ENCODE data around the gene CDC42BPA.
"Not testable (repeated sequence)": the region's sequence is repeated elsewhere in the genome, so short reads cannot be mapped to it uniquely, and the experiment has no call there.

CDC42BPA gene

DNA sequence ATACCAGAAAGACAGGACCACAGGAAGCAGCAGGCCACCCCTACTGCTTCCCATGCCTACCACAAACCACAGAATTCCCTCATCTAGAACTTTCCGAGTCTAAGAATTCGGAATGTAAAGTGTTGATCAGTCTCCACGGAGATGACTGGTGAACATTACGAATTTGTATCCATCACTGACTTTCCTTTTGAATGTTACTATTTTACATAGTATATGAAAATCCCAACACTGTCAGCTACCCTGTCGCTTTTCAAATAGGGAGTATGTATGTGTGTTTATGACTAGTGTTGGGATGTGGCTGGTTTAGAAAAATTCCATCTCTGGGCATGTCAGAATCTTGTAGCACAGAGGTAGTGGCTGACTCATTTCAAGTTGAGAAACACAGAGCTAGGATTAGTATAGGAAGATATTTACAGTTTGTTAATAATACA is 260.0 kb downstream of the CDC42BPA start:
- DNase-seq, result no peak

DNA sequence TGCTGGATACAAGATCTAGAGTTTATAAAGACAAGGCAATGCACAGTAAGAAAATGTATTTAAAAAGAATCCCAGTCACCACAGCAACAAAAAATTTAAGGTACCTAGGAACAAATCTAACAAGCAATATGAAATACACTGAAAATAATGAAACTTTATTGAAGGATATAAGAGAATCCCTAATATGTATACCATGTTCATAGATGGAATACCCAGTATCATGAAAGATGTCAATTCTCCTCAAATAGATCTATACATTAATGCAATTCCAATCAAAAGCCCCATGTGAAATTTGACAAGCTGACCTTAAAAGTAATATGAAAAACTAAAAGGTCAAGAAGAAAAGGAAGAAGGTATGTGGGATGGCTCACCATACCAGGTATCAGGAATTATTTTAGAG is 269.0 kb downstream of the CDC42BPA start:
- DNase-seq, result no peak

DNA sequence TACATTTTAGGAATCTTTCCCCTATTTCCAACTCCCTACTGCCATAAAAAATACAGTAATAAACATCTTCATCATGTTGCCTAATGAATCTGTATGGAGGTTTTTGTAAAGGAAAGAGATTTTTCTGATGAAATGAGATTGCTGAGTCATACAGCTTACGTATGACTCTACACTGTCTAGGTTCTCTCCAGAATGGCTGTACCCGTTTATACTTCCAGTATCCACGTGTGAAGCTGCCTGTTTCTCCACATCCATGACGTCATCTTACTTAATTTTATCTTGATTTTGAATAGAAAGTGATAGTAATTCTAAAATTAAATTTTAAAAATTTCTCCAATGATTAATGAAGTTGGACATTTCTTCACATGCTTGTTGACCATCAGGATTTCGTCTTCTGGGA is 274.5 kb downstream of the CDC42BPA start:
- DNase-seq, result no peak

DNA sequence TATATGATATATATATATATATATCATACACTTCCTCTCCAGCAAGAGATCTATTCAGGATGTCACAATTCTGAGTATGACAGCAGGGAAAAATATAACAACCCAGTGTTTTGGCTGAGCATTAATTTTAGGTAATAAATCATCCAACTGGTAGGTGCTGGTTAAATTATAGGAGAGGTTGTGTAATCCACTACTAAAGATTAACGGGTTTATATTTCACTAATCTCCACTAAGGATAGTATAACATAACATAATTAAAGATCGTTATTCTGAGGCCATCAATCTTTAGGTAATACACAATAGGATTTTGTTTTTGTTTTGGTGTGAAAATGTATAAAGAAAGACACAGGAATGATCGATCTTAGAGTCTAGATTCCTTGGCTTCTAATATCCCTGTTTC is 276.0 kb downstream of the CDC42BPA start:
- no peak for DNase-seq

DNA sequence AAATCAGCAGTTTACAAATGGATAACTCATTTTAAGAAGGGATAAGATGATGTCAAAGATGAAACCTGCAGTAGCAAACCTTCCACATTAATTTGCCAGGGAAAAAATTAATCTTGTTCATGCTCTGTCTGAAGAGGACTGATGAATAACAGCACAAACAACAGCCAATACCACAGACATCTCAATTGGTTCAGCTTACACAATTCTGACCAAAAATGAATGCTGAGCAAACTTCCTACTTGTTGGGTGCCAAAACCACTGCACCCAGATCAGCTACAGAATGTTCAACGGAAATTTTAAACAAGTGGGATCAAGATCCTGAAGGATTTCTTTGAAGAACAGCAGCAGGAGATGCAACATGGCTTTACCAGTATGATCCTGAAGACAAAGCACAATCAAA is 279.9 kb downstream of the CDC42BPA start:
- DNase-seq, result no peak

DNA sequence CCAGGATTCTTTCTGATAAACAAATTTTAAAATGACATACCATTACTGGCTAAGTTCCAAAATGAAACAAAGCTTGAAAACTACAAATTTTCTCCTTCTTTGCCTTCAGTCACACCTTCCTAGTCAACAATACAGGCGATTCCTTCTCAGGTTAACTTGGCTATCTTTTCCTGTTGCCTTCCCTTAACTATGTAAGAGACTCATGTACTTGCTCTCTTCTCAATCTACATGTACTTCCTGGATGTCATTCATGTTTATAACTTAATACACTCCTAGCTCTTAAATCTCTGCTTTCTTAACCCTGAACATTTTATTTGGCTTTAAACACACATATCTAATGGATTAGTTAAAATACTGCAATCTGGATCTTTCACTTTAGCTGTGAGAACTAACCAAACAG is 281.2 kb downstream of the CDC42BPA start:
- no peak for DNase-seq

DNA sequence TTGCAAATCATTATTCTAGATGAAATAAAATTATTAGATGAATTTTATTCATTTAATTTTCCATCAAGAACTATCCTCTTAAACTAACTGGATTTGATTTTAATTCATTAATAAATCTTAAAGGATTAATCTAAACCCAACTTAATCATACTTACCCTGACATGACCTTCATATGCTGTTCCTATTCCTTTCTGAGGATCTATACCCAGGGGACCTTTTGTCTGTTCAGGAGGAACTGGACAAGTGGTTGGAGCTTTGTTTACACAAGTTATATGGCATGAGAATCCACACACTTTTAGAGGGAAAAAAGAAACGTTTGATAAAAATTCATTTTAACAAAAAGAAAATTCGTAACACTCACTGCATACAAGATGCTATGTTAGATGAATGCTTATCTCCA is 283.0 kb downstream of the CDC42BPA start:
- DNase-seq, result no peak

DNA sequence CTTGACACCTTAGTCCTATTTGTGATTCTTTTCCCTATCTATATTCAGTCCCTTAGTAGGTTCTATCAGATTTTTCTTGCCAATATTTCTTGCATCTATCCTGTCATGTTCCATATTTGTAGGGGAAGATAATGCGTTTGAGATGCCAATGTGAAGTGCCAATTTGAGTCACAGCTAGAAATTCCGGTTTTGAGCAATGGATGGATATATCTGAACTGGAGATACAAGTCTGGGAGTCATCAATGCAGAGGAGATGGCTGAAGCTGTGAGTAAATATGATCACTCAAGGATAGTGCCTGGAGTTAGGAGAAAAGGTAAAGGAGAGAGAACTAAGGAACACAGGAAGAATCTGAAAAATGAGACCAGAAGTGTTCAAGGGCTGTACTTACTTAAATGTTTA is 284.4 kb downstream of the CDC42BPA start:
- DNase-seq, result no peak

DNA sequence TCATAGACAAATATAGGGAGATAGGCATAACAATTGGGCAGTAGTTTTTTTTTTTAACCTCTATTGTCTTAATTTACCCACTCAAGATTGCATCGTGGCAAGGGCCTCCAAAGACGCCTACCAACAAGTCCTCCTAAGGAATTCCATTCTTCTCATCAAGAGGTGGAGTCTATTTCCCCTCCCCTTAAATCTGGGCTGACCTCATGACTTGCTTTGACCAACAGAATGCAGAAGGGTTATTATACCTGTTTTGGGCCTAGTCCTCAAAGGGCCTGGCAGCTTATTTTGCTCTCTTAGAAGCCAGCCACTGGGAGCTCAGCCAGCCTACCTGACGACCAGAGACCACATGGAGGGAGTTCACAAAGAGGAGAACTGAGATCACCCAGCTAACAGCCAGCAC is 285.9 kb downstream of the CDC42BPA start:
- DNase-seq, result no peak

DNA sequence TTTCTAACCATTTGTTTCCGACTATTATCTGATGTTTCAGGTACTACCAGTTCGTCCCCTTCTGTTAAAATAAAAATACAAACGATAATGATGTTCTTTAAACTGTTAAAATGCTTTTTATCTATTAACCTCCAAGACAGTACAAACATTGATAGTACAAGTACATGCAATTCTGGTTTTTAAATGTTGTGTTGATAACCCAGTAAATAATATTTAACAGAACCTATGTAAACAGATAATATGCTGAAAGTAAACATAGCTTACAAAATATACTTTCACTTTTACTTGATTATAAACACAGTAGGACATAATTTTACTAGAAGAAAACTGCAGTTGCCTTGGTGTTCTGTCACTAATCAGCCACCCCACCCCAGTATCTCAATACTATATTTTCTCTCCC is 301.3 kb downstream of the CDC42BPA start:
- no peak for DNase-seq

DNA sequence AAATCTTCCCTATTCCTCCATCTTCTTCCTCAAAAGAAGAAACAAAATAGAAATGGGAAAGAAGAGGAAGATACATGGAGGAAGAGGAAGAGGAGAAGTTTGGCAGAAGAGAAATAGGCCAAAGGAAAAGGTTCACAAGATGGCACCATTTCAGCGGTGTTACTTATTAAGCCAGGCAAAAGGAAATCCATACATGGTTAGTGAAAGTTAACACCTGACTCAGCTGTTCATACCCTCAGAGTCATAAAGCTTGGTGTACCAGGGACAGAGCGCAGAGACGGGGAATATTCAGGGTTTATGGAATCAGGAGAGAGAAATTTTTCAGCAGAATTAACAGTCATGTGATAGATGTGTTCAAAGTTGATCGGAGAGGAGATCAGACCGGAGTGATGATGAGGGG is 307.6 kb downstream of the CDC42BPA start:
- no peak for DNase-seq

DNA sequence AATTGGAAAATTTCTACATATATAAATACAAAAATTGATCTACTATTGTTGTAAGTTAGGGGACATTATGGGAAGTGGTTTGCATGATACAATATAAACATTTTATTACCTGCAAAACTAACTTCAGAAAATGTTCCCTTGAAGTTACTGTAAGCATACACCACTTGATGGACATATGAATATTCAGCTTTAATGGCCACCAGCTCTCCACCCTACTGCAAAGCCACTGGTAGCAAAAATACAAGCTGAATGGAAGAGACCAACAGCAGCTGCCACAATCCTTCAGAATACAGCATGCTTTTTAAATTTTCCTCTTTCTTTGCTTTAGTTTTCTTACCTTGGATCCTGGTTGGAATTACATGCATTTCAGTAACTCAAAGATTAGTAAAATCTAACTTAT is 308.4 kb downstream of the CDC42BPA start:
- no peak for DNase-seq

DNA sequence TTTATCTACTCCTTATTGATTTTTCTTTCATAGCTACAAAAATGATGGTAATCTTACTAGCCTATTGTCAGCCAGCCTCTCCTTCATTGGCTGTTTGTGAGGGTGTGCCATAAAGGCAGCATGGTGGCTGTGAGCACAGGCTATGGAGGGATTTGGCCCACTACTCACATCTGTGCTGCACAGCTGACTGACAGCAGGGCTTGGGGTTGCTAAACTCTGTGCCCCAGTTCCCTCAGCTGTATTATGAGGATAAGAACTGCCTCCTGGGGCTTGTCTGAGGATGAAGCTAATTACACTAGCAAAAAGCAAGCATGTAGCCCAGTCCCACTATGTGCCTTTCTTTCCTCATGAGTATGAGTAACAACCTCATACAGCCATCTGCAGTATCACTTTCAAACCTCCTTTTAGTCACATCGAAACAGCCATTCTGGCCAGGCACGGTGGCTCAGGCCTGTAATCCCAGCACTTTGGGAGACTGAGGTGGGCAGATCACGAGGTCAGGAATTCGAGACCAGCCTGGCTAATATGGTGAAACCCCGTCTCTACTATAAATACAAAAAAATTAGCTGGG is 312.0 kb downstream of the CDC42BPA start:
- DNase-seq, result no peak

DNA sequence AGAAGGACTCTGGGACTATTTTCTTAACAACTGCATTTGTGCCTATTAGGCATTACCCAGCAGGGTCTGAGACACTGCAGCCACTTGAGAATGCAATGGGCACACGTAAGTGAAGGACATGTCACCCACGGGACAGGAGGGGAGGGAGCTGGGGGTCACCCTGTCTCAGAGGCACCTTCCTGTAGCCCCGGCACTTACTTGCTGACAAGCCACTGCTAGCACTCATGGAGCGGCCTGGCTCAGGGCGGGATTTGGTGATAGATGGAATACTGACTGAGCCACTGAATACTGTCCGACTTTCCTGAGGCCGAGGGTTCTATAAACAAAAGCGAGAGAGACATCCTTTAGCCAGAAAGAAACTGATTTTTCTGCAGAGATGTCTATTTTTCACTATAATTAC is 313.5 kb downstream of the CDC42BPA start:
- no peak for DNase-seq

DNA sequence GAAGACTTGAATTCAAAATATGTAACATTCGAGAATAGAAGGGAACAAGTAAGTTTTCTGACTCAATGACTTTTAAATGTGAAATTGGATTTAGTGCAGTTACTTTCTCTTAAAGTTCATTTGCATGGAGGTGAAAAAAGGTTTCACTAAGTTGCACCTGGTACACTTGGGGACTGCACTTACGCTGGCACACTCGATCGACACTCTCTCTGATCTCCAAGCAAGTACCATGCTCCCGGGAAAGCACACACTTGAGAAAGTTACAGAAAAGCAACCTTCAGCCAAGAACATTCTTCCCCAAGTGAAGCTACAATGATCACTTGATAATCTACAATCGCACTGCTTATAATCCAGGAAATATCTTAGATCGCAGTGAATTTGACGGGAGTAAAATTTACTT is 315.1 kb downstream of the CDC42BPA start:
- DNase-seq, result no peak

DNA sequence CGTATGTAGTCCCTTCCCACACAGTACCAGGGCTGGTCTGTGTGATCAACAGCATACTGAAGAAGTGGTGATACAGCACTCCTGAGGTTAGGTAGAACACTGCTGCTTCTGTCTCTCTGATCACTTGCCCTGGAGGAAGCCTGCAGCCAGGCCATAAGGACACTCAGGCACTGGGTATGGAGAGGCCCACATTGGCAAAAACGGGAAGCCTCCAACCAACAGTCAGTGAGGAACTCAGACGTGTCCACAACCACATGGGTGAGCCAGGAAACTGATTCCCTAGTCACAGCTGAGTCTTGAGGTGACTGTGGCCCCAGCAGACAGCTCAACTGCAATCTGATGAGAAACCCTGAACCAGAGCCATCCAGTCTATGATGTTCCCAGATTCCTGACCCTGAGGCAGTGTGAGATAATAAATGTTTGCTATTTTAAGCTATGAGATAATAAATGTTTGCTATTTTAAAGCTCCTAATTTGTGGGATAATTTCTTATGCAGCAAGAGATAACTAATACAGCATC is 315.7 kb downstream of the CDC42BPA start:
- no peak for DNase-seq

DNA sequence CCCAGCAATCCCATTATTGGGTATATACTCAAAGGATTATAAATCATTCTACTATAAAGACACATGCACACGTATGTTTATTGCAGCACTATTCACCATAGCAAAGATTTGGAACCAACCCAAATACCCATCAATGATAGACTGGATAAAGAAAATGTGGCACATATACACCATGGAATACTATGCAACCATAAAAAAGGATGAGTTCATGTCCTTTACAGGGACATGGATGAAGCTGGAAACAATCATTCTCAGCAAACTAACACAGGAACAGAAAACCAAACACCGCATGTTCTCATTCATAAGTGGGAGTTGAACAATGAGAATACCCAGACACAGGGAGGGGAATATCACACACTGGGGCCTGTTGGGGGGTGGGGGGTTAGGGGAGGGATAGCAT is 318.7 kb downstream of the CDC42BPA start:
- DNase-seq, result not testable (repeated sequence)

DNA sequence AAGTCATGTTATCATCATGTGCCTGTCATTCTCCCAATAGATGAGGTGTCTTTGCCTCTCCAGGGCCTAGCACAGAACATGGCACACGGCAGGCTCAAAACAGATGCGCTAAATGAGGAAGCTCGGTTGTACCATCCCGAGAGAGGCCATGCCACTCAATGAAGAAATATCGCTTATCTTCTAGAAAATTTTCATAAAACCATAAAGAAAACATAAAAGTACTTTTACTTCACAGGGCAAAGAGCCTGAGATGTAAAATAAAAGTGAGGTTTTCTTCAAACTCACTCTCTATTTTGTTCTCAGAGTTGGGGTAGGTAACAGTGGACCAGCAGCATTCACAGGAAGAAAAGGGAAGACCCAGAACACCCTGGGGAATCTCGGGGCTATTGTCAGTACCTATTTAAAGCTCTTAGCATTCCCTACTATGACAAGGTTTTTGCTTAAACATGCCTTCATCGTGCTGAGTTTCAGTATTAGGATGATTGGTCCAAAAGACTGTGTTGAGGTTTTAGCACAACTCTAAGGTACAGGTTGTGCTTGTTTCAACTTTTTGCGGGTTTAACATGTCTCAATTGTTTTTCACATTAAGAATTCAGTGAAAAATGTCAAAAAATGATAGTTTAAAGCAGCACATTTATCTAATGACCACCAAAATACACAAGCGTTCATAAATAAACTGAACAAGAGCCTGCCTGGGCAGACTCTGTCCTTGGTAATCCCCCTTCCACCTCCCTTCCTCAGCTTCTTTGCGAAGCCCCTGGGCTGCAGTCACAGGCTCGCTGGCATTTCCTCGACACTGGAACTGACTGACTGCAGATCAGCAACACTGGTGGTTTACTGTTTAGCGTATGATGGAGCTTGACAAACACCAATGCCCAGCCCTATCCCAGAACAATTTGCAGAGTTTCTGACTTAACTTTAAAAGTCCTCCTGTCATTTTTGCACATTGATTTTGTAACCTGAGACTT is 322.6 kb downstream of the CDC42BPA start:
- DNase-seq, result no peak

DNA sequence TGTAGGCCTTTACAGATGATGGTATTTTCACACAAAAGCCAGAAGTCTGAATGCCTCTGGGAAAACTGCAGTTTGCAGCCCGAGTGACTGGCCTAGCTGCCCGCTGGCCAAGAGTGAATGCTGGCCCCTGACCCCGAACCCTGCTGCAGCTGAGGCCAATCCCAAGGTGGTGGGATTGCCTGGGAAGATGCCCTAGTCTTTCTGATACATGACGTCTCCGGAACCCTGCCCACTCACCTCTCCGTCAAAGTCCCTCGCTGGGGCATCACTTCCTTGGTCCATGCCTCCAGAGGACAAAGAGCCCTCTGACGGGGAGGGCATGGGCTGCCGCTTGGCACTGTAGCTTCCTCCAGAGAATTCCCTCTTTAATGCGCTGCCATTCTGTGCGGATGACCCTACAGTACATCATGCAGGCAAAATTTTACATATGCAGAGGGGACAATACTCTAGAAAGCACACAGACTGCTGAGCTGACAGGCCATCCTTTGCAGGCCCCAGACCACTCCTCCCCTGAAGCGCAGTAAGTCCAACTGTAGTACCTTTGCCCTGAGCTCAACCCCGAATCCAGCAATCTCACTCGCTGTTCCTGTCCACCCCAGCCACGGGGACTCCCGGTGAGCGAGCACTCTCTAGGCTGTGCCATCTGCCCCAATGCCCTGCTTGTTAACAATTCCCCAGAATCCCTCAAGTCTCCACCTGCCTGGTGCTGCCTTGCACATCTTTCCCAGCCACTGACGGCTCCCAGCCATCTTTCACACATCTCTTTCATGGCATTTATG is 323.5 kb downstream of the CDC42BPA start:
- no peak for DNase-seq

DNA sequence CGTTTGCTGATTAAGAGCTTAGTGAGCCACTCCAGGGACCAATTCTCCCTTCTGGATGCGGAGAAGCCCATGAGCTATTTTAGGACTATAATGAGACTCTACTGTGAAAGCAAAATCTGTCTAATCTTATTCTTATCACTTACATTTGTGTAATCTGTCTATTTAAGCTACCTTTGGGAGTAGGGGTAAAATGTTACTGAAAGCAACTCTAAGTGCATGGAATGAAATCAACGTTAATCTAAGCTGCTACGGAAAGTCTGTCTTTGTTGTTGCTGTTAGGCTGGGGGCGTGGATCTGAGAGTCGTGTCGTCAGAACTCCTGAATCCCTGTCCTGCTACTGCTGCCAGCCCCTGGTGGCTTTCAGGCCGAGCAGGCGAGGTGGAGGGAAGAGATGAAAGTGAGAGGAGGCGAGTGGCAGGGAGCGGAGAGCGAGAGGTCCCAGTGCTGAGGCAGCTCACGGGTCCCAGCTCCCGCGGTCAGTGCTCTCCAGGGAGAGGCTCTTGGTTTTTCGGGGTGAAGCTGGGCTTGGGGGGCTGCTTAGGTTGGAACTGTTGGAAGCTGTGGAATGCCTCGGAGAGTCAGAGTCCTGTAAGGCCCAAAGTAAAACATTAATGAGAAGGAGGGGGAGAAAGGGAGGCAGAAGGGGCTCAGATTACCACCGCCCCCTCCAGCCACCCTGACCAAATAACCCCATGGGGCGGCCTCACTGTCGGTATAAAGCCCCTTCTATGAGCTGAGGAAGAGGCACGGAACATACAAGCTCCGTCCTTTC is 324.3 kb downstream of the CDC42BPA start:
- DNase-seq, result no peak

DNA sequence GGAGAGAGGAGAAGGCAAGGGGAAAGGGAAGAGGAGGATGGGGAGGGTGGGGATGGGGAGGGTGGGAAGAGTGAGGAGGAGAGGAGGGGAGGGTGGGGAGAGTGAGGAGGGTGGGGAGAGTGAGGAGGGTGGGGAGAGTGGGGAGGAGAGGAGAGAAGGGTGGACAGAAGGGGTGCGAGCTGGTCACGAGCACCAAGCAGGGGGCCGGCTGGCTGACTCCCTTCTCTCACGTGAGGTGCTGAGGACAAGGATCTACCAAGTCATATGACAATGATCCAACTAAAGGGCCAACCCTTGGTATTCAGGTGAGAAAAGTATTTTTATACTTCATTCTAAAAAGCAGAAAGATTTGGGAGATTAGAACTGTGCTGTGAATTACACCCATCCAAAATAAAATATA is 326.4 kb downstream of the CDC42BPA start:
- no peak for DNase-seq

DNA sequence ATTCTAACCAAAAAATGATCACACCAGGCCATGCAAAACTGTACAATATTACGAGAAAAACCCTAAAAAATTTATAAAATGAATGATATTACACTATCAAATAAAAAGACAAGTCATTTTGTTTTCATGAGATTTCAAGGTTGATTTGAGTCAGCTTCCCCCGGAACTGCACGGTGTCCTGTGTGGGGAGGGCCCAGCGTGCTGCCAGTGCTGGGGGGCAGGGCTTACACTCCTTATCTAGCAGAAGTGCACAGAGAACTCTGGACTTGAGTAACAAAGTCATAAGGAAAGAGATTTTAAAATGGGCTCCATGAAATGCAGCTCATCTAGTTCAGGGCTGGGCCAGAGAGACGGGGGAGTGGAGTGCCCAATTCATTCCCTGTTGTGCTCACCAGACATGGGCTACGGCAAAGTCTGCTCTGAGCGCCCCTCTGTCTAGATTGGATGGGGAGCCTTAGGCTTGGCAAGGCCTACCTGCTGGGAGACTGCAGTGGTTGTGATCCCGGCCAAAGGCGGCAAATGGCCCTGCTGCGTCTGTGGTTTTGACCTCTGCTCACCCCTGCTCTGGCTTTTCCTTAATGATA is 328.1 kb downstream of the CDC42BPA start:
- DNase-seq, result no peak
